ENCODE measurements around the gene RBFA. TPM values are rescaled to one million over a fixed set of nuclear protein-coding genes. Genes with fewer than 3 reads are reported as not detected.

The RBFA gene
- total and polyA plus RNA-seq, 2 of the 13 experiments (the other 11 are each of a cell fraction or from before 2014, with no cell fraction given), result 29.7 to 42.4 TPM

GRCh38 chr18:80046011-80046410 lies 11.8 kb downstream of the RBFA start:
- H3K4me3 ChIP-seq (replicated peaks in 1 of 3; ENCODE audit: insufficient read depth in 1 of 3, low read depth in 2 of 3, low read length in 3 of 3), result no peak overlapping the region
- peaks cover 8 to 39% of the 10 kb centered on the region in 2 experiments; a peak in 4 of 5 replicates for H3K36me3 ChIP-seq (replicated peaks in 1 of 2; ENCODE audit: control insufficient read depth in 1 of 2, insufficient read depth in 2 of 2, low read length in 2 of 2)
- H3K27me3 ChIP-seq (ENCODE audit: control insufficient read depth in 1 of 2, insufficient read depth in 2 of 2, low read length in 2 of 2), result no peaks in the 10 kb centered on the region
- H3K4me2 ChIP-seq (ENCODE audit: low read depth, low read length), result no peak overlapping the region
- H3K9me3 ChIP-seq (ENCODE audit: low read length), result no peaks in the 10 kb centered on the region
- 98% methylated on average over 8 of the region's 8 CpGs for WGBS (ENCODE audit: low lambda C conversion rate)
- H3K79me2 ChIP-seq (ENCODE audit: insufficient read depth, low read length), result no peaks in the 10 kb centered on the region
- no peak for FAIRE-seq
- no peak for ATAC-seq
- no TSS peak for BruUV-seq (replicated peaks)
- no peak overlapping the region for H2AFZ ChIP-seq (ENCODE audit: low read length)
- H3K4me1 ChIP-seq (ENCODE audit: insufficient read depth, low read length), result peaks cover 19% of the 10 kb centered on the region
- POLR2A ChIA-PET, result no interaction called here
- CTCF ChIA-PET (ENCODE audit: low intra/inter-chr PET ratio, low total read pairs), result no interaction called here
- intact Hi-C loops (cut with micrococcal nuclease; ENCODE audit: unreplicated experiment), result no loop called here
- no peak overlapping the region for H3K9ac ChIP-seq (ENCODE audit: insufficient read depth, low read depth, low read length)
- TF ChIP-seq ZNF484 (CRISPR knock-in tag; IDR thresholded peaks at IDR 0.05; ENCODE audit: borderline replicate concordance, low read depth) (no peak), BCL3 (CRISPR knock-in tag; IDR thresholded peaks at IDR 0.05) (no peak), ZNF607 (CRISPR knock-in tag; IDR thresholded peaks at IDR 0.05; ENCODE audit: borderline replicate concordance) (no peak), NFIC (IDR thresholded peaks at IDR 0.05; ENCODE audit: low read length) (no peak), ZNF768 (CRISPR knock-in tag; IDR thresholded peaks at IDR 0.05) (no peak), ZFAT (CRISPR knock-in tag; conservative IDR thresholded peaks at IDR 0.05) (no peak), KDM5B (CRISPR knock-in tag; IDR thresholded peaks at IDR 0.05; ENCODE audit: borderline replicate concordance) (no peak), GPBP1L1 (CRISPR knock-in tag; IDR thresholded peaks at IDR 0.05) (no peak), ZEB1 (IDR thresholded peaks at IDR 0.05; ENCODE audit: insufficient replicate concordance, low read depth) (no peak), ZNF550 (CRISPR knock-in tag; IDR thresholded peaks at IDR 0.05; ENCODE audit: borderline replicate concordance) (no peak), ZNF33A (CRISPR knock-in tag; IDR thresholded peaks at IDR 0.05; ENCODE audit: borderline replicate concordance) (no peak), ELF3 (CRISPR knock-in tag; IDR thresholded peaks at IDR 0.05) (no peak), DPF2 (CRISPR knock-in tag; IDR thresholded peaks at IDR 0.05; ENCODE audit: borderline replicate concordance, low read depth) (no peak), TSC22D2 (CRISPR knock-in tag; IDR thresholded peaks at IDR 0.05; ENCODE audit: borderline replicate concordance) (no peak), GTF3A (CRISPR knock-in tag; conservative IDR thresholded peaks at IDR 0.05) (no peak)
- no peaks in the 10 kb centered on the region for H4K20me1 ChIP-seq (ENCODE audit: insufficient read depth, low read length)
- H3K27ac ChIP-seq (ENCODE audit: extremely low read length, insufficient read depth, low read length), result no peak overlapping the region
- in situ Hi-C loops (cut with HindIII; ENCODE audit: extremely low pct_ligation_motif_present, low pct_unique_long_range_greater_than_20kb), result no loop called here
- no peak for DNase-seq (ENCODE audit: low spot score)

Measured in HepG2 (cell line).